Brain microvascular endothelial cell (primary cell): ENCODE results near the gene COL23A1.
"Not testable (repeated sequence)": the region's sequence is repeated elsewhere in the genome, so short reads cannot be mapped to it uniquely, and the experiment has no call there.

Source experiments
- DNase-seq: peaks from one replicate; pipeline ENCODE4 v3.0.0-alpha.2; 2020
- H3K27ac ChIP-seq: fragments of 250-450 bp; sonication (Bioruptor Pico); 2 replicates; pipeline ENCODE4 v1.5.1; 2020; ENCODE audit warnings: mild to moderate bottlenecking, moderate library complexity
- H3K27me3 ChIP-seq: fragments of 250-450 bp; sonication (Bioruptor Pico); replicated peaks from 2 replicates; pipeline ENCODE4 v1.5.1; 2020; ENCODE audit warnings: mild to moderate bottlenecking
- H3K36me3 ChIP-seq: fragments of 250-450 bp; sonication (Bioruptor Pico); replicated peaks from 2 replicates; pipeline ENCODE4 v1.5.1; 2020; ENCODE audit warnings: mild to moderate bottlenecking
- H3K4me3 ChIP-seq: 2 replicates; pipeline ENCODE4 v1.5.1; 2011; ENCODE audit warnings: low read depth, mild to moderate bottlenecking, control low read depth, low read length, moderate library complexity
- in situ Hi-C: cut with HindIII; loops from 2 replicates; pipeline ENCODE4 v1.10.0; 2017; ENCODE audit warnings: low sequenced_read_pairs, low pct_ligation_motif_present
- TF ChIP-seq, protein P1 (sequence below): IDR thresholded peaks from 2 replicates; pipeline ENCODE4 v1.5.1; 2011; ENCODE audit warnings: low read depth, mild to moderate bottlenecking, moderate library complexity, low read length, control low read depth, inconsistent platforms; ENCODE audit errors: missing control alignments

COL23A1 gene

DNA sequence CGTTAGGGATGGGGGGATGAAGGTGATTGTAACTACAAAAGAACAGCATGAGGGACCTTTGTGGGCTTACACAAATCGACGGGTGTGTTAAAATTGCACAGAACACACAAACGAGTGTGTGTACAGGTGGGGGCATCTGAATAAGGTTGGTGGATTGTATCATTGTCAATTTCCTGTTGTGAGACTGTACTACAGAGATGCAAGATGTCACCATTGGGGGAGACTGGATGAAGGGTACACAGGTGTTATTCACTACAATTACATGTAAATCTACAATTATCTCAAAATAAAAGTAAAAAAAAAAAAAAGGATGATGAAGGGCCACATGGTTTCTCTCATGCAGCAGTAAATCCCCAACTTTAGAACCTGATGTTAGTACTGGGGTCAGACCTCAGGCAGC is 326.1 kb downstream of the COL23A1 start:
- H3K4me3 ChIP-seq, result no peak overlapping the region
- in situ Hi-C loops, result no loop called here

DNA sequence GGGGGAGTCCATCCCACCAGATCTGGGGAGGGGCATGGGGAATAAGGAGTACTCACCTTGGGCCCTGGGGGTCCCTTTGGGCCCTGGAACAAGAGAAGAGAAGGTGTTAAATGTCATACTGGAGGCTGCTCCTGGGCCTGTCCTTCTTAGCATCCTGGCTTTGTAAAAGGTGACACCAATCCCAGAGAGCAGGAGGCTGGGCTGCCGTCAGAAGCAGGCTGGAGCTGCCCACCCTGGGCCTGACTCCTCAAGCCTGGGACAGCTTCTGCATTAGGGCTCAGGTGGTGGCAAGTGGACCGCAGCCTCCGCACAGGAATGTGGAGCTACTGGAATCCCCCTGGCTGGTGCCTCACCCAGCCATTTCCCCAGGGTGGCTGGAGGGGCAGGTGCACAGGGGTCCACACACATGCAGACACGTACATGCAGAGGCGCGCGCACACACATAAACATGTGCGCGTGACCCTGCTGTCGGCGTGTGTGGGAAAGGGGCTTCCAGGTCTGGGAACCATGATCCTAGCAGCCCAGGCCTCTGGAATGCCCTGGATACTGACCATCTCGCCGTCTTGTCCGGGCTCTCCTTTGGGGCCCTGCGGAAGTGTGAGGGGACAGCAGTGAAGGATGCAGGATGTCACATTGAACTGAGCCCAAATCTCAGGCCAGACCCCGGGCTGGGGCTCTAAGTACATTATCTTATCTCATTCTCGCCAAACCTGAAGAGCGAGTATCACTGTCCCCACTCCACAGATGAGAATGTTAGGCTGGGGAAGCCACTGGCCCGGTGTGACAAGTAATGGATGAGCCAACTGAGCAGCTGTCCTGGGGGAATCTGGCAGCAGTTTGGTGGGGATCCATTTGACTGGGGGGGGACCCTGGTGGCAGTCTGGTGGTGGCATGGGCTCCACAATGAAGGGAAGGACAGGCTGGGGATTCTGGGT is 328.3 kb downstream of the COL23A1 start:
- no peak for DNase-seq
- TF ChIP-seq, protein P1, sequence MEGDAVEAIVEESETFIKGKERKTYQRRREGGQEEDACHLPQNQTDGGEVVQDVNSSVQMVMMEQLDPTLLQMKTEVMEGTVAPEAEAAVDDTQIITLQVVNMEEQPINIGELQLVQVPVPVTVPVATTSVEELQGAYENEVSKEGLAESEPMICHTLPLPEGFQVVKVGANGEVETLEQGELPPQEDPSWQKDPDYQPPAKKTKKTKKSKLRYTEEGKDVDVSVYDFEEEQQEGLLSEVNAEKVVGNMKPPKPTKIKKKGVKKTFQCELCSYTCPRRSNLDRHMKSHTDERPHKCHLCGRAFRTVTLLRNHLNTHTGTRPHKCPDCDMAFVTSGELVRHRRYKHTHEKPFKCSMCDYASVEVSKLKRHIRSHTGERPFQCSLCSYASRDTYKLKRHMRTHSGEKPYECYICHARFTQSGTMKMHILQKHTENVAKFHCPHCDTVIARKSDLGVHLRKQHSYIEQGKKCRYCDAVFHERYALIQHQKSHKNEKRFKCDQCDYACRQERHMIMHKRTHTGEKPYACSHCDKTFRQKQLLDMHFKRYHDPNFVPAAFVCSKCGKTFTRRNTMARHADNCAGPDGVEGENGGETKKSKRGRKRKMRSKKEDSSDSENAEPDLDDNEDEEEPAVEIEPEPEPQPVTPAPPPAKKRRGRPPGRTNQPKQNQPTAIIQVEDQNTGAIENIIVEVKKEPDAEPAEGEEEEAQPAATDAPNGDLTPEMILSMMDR, result no peak
- no peaks in the 10 kb centered on the region for H3K27me3 ChIP-seq
- no peak overlapping the region for H3K4me3 ChIP-seq
- H3K36me3 ChIP-seq, result no peaks in the 10 kb centered on the region
- in situ Hi-C loops, result no loop called here
- no peak overlapping the region for H3K27ac ChIP-seq

More for the DNA sequence above, 326.1 kb downstream of the COL23A1 start:
- Histone ChIP-seq H3K27me3 (no peaks in the 10 kb centered on the region), H3K36me3 (no peaks in the 10 kb centered on the region), H3K27ac (no peak overlapping the region)
- no peak for DNase-seq
- TF ChIP-seq, protein P1, result no peak

GRCh38 chr5:178259623-178260536 is 330.3 kb downstream of the COL23A1 start:
- no peaks in the 10 kb centered on the region for H3K27me3 ChIP-seq
- H3K4me3 ChIP-seq, result no peak overlapping the region
- in situ Hi-C loops, result no loop called here
- DNase-seq, result no peak
- TF ChIP-seq, protein P1, result no peak
- no peaks in the 10 kb centered on the region for H3K36me3 ChIP-seq
- H3K27ac ChIP-seq, result no peak overlapping the region

DNA sequence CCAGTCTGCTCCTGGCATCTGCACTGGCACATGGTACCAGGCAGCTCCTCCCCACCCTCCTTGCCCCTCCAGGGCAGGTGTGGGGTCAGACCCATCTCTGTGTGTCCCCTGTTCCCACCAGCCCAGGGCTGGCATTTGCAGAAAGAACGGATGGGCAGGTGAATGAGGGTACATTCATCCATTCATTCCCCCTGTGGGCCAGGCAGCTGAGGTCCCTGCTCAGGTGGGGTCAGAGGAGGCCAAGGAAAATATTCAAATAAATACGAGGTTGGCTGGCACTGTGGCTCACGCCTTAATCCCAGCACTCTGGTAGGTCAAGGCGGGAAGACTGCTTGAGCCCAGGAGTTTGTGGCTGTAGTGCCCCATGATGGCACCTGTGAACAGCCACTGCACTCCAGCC is 332.5 kb downstream of the COL23A1 start:
- Histone ChIP-seq H3K4me3 (no peak overlapping the region), H3K27me3 (no peaks in the 10 kb centered on the region), H3K36me3 (no peaks in the 10 kb centered on the region), H3K27ac (no peak overlapping the region)
- TF ChIP-seq, protein P1, result no peak
- no peak for DNase-seq
- in situ Hi-C loops, result no loop called here

- DNase-seq, result no peak
- H3K27me3 ChIP-seq, result no peaks in the 10 kb centered on the region
- no peaks in the 10 kb centered on the region for H3K36me3 ChIP-seq
- in situ Hi-C loops, result no loop called here
- no peak overlapping the region for H3K4me3 ChIP-seq
- H3K27ac ChIP-seq, result no peak overlapping the region
- TF ChIP-seq, protein P1, result no peak
These were observed 333.4 kb downstream of the COL23A1 start for GRCh38 chr5:178256746-178257145.

DNA sequence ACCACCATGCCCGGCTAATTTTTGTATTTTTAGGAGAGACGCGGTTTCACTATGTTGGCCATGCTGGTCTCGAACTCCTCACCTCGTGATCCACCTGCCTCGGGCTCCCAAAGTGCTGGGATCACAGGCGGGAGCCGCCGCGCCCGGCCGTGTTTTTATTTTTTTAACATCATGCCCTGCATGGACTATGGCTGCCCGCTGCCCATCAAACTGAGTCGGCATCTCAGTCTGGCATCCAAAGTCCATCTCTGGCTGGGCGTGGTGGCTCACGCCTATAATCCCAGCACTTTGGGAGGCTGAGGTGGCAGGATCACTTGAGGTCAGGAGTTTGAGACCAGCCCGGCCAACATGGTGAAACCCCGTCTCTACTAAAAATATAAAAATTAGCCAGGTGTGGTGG is 336.6 kb downstream of the COL23A1 start:
- H3K36me3 ChIP-seq, H3K4me3 ChIP-seq, DNase-seq, H3K27ac ChIP-seq, in situ Hi-C loops, H3K27me3 ChIP-seq: not testable (repeated sequence)
